ENCODE measurements around the gene ASPRV1.

The ASPRV1 gene

DNA sequence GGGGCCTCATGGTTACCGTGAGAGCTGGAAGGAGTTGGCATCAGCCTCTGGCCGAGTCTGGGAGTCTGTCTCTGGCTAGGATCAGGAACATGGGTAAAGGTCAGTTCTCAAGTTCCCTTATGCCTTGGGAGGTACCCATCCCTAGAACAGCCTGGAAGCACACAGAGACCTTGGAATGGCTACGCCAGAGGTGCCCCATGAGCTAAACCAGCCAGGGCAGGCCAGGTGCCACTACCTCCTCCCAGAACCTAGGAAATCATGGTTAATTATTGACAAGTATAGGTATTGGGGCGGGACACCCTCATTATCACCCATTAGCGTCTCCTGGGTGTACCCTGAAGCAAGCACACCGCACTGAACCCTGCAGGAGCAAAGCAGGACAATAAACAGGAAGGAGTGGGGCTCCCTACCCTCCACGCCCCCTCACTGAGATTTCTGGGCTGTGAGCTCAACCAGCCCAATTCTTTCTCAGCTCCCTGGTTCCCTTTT is 3.0 kb upstream of the ASPRV1 start:
- H3K4me1 ChIP-seq (ENCODE audit: control extremely low read depth in 1 of 4, control insufficient read depth in 4 of 4, insufficient read depth in 4 of 4, low read length in 3 of 4): peaks cover 0 to 7% (median 0%) of the 10 kb centered on the region in 4 experiments
- no peaks in the 10 kb centered on the region for H3K9me3 ChIP-seq (ENCODE audit: control extremely low read depth in 1 of 5, control insufficient read depth in 4 of 5, insufficient read depth in 2 of 5, low read depth in 1 of 5, low read length in 4 of 5)
- no peak overlapping the region for H3K4me3 ChIP-seq (ENCODE audit: control insufficient read depth in 1 of 7, extremely low read depth in 1 of 7, insufficient read depth in 4 of 7, low read depth in 2 of 7, low read length in 6 of 7)
- no peak for DNase-seq
- H3K36me3 ChIP-seq (ENCODE audit: control insufficient read depth in 4 of 4, insufficient read depth in 4 of 4, low read length in 3 of 4): no peaks in the 10 kb centered on the region
- no peak overlapping the region for H3K27ac ChIP-seq (ENCODE audit: insufficient read depth in 1 of 2, low read depth in 1 of 2, low read length in 2 of 2, poor library complexity in 1 of 2, severe bottlenecking in 2 of 2)
- H3K27me3 ChIP-seq (replicated peaks in 2 of 5; ENCODE audit: control insufficient read depth in 4 of 5, insufficient read depth in 5 of 5, low read length in 4 of 5): no peaks in the 10 kb centered on the region
- CTCF ChIA-PET: interaction anchor here (0.6 to 1.2 kb wide), 3 partner anchors 12 to 105 kb away, joined by 3 read pairs; no protein-coding TSS in a partner anchor
- POLR2A ChIA-PET: no interaction called here
- WGBS (ENCODE audit: insufficient coverage): 98% methylated on average over 5 of the region's 7 CpGs

DNA sequence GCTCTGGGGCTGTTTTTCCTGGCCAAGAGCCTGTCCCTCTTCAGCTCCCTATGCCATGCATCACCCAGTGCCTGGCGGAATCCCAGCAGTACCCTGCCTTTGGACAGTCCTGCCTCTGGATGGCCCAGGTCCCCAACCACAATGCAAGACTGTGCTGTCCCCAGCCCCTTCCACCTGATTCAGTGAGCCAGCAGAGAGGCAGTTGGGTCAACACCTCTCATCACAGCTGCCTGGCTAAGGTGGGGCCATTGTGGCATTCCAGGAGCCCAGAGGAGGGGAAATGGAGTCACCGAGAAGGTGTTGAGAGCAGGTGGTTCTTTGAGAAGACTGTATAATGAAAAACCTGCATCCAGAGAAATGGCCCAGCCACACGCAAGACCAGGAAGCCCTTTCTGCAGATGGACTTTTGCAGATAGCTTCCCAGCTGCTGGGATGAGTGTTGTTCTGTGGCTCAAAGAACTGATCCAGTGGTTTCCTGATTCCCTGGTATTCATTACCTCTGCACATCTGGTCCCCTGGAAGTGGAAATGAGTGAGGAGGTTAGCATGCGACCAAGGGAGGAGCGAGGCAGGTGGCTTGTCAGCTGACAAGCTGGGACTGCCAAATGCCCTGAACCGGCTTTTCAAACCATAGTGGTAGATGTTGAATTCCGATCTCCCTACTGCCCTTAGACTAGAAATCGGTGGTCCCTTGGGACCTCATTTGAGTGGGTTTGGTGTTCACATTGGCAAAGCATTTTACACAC is 1.7 kb upstream of the ASPRV1 start:
- H3K9me3 ChIP-seq (ENCODE audit: control extremely low read depth in 1 of 5, control insufficient read depth in 4 of 5, insufficient read depth in 2 of 5, low read depth in 1 of 5, low read length in 4 of 5): no peaks in the 10 kb centered on the region
- H3K36me3 ChIP-seq (ENCODE audit: control insufficient read depth in 4 of 4, insufficient read depth in 4 of 4, low read length in 3 of 4): no peaks in the 10 kb centered on the region
- no peak overlapping the region for H3K27ac ChIP-seq (ENCODE audit: insufficient read depth in 1 of 2, low read depth in 1 of 2, low read length in 2 of 2, poor library complexity in 1 of 2, severe bottlenecking in 2 of 2)
- CTCF ChIA-PET: no interaction called here
- H3K27me3 ChIP-seq (replicated peaks in 2 of 5; ENCODE audit: control insufficient read depth in 4 of 5, insufficient read depth in 5 of 5, low read length in 4 of 5): no peaks in the 10 kb centered on the region
- no peak for DNase-seq
- H3K4me1 ChIP-seq (ENCODE audit: control extremely low read depth in 1 of 4, control insufficient read depth in 4 of 4, insufficient read depth in 4 of 4, low read length in 3 of 4): peaks cover 0 to 7% (median 0%) of the 10 kb centered on the region in 4 experiments
- POLR2A ChIA-PET: no interaction called here
- H3K4me3 ChIP-seq (ENCODE audit: control insufficient read depth in 1 of 7, extremely low read depth in 1 of 7, insufficient read depth in 4 of 7, low read depth in 2 of 7, low read length in 6 of 7): no peak overlapping the region
- WGBS (ENCODE audit: insufficient coverage): 98% methylated on average over 7 of the region's 8 CpGs

- H3K27me3 ChIP-seq (replicated peaks in 2 of 5; ENCODE audit: control insufficient read depth in 4 of 5, insufficient read depth in 5 of 5, low read length in 4 of 5): no peaks in the 10 kb centered on the region
- POLR2A ChIA-PET: no interaction called here
Measured at GRCh38 chr2:69960821-69961220, 610 bp downstream of the ASPRV1 start.

DNA sequence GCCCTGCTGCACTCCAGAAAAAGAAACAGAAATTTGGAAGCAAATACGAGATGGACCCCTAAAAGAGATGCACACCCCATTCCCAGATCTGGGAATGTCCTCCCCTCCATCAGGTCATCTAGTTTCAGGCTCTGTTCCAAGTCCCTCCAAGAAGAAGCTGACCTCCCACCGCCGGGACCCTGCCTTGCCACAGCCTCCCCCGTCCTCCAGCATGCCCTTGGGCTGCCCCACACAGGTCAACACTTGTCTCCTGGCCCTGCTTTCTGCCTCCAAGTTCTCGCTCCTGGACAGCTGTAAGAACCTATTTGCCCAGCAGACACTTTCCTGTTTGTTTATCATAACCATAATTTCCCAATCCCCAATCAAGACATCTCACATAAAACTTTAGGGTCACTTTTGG is 2.0 kb downstream of the ASPRV1 start:
- Histone ChIP-seq H3K27me3 (replicated peaks in 2 of 5; ENCODE audit: control insufficient read depth in 4 of 5, insufficient read depth in 5 of 5, low read length in 4 of 5) (no peaks in the 10 kb centered on the region), H3K27ac (ENCODE audit: insufficient read depth in 1 of 2, low read depth in 1 of 2, low read length in 2 of 2, poor library complexity in 1 of 2, severe bottlenecking in 2 of 2) (no peak overlapping the region), H3K36me3 (ENCODE audit: control insufficient read depth in 4 of 4, insufficient read depth in 4 of 4, low read length in 3 of 4) (no peaks in the 10 kb centered on the region), H3K9me3 (ENCODE audit: control extremely low read depth in 1 of 5, control insufficient read depth in 4 of 5, insufficient read depth in 2 of 5, low read depth in 1 of 5, low read length in 4 of 5) (no peaks in the 10 kb centered on the region), H3K4me3 (ENCODE audit: control insufficient read depth in 1 of 7, extremely low read depth in 1 of 7, insufficient read depth in 4 of 7, low read depth in 2 of 7, low read length in 6 of 7) (no peak overlapping the region), H3K4me1 (ENCODE audit: control extremely low read depth in 1 of 4, control insufficient read depth in 4 of 4, insufficient read depth in 4 of 4, low read length in 3 of 4) (peaks cover 0 to 11% (median 0%) of the 10 kb centered on the region in 4 experiments)
- WGBS (ENCODE audit: insufficient coverage): 95% methylated on average over 5 of the region's 5 CpGs
- ChIA-PET POLR2A (no interaction called here), CTCF (interaction anchor here (1.6 kb wide), 1 partner anchor 16 kb away, joined by 3 read pairs; no protein-coding TSS in a partner anchor)
- DNase-seq: no peak

More at GRCh38 chr2:69960821-69961220, 610 bp downstream of the ASPRV1 start:
- Histone ChIP-seq H3K36me3 (ENCODE audit: control insufficient read depth in 4 of 4, insufficient read depth in 4 of 4, low read length in 3 of 4) (no peaks in the 10 kb centered on the region), H3K4me1 (ENCODE audit: control extremely low read depth in 1 of 4, control insufficient read depth in 4 of 4, insufficient read depth in 4 of 4, low read length in 3 of 4) (peaks cover 0 to 11% (median 0%) of the 10 kb centered on the region in 4 experiments), H3K9me3 (ENCODE audit: control extremely low read depth in 1 of 5, control insufficient read depth in 4 of 5, insufficient read depth in 2 of 5, low read depth in 1 of 5, low read length in 4 of 5) (no peaks in the 10 kb centered on the region), H3K4me3 (ENCODE audit: control insufficient read depth in 1 of 7, extremely low read depth in 1 of 7, insufficient read depth in 4 of 7, low read depth in 2 of 7, low read length in 6 of 7) (no peak overlapping the region), H3K27ac (ENCODE audit: insufficient read depth in 1 of 2, low read depth in 1 of 2, low read length in 2 of 2, poor library complexity in 1 of 2, severe bottlenecking in 2 of 2) (no peak overlapping the region)
- whole genome bisulfite sequencing (ENCODE audit: insufficient coverage): 100% methylated on average over 6 of the region's 6 CpGs
- CTCF ChIA-PET: no interaction called here
- DNase-seq: no peak

GRCh38 chr2:69958480-69958879 is 3.0 kb downstream of the ASPRV1 start:
- no peaks in the 10 kb centered on the region for H3K27me3 ChIP-seq (replicated peaks in 2 of 5; ENCODE audit: control insufficient read depth in 4 of 5, insufficient read depth in 5 of 5, low read length in 4 of 5)
- H3K4me1 ChIP-seq (ENCODE audit: control extremely low read depth in 1 of 4, control insufficient read depth in 4 of 4, insufficient read depth in 4 of 4, low read length in 3 of 4): peaks cover 0 to 11% (median 0%) of the 10 kb centered on the region in 4 experiments
- WGBS (ENCODE audit: insufficient coverage): 97% methylated on average over 4 of the region's 6 CpGs
- H3K9me3 ChIP-seq (ENCODE audit: control extremely low read depth in 1 of 5, control insufficient read depth in 4 of 5, insufficient read depth in 2 of 5, low read depth in 1 of 5, low read length in 4 of 5): no peaks in the 10 kb centered on the region
- H3K36me3 ChIP-seq (ENCODE audit: control insufficient read depth in 4 of 4, insufficient read depth in 4 of 4, low read length in 3 of 4): no peaks in the 10 kb centered on the region
- no peak overlapping the region for H3K4me3 ChIP-seq (ENCODE audit: control insufficient read depth in 1 of 7, extremely low read depth in 1 of 7, insufficient read depth in 4 of 7, low read depth in 2 of 7, low read length in 6 of 7)
- POLR2A ChIA-PET: no interaction called here
- CTCF ChIA-PET: interaction anchor here (1.6 kb wide), 1 partner anchor 17 kb away, joined by 3 read pairs; no protein-coding TSS in a partner anchor
- H3K27ac ChIP-seq (ENCODE audit: insufficient read depth in 1 of 2, low read depth in 1 of 2, low read length in 2 of 2, poor library complexity in 1 of 2, severe bottlenecking in 2 of 2): no peak overlapping the region
- DNase-seq: no peak

DNA sequence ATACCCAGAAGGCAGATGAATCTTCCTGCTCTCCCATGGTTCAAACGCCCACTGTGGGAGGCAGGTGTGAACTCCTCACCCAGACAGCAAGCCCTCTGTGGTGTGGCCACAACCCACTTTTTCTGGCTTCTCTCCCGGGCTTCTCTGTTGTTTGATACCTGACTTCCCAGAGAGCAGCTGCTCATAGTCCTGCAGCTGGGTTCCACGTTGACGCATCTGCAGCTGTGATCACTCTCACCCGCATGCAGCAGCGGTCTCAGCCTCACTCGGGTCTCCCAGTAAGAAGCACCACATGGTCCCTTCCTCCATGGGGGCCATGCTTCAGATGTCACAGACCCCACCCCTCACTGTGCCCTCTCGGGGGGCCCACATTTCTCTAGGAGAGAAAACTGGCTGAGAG is 3.5 kb downstream of the ASPRV1 start:
- DNase-seq: no peak
- H3K9me3 ChIP-seq (ENCODE audit: control extremely low read depth in 1 of 5, control insufficient read depth in 4 of 5, insufficient read depth in 2 of 5, low read depth in 1 of 5, low read length in 4 of 5): no peaks in the 10 kb centered on the region
- H3K4me1 ChIP-seq (ENCODE audit: control extremely low read depth in 1 of 4, control insufficient read depth in 4 of 4, insufficient read depth in 4 of 4, low read length in 3 of 4): peaks cover 0 to 11% (median 0%) of the 10 kb centered on the region in 4 experiments
- H3K36me3 ChIP-seq (ENCODE audit: control insufficient read depth in 4 of 4, insufficient read depth in 4 of 4, low read length in 3 of 4): no peaks in the 10 kb centered on the region
- WGBS (ENCODE audit: insufficient coverage): 96% methylated on average over 7 of the region's 8 CpGs
- CTCF ChIA-PET: interaction anchor here (1.6 kb wide), 1 partner anchor 18 kb away, joined by 3 read pairs; no protein-coding TSS in a partner anchor
- no peaks in the 10 kb centered on the region for H3K27me3 ChIP-seq (replicated peaks in 2 of 5; ENCODE audit: control insufficient read depth in 4 of 5, insufficient read depth in 5 of 5, low read length in 4 of 5)
- H3K27ac ChIP-seq (ENCODE audit: insufficient read depth in 1 of 2, low read depth in 1 of 2, low read length in 2 of 2, poor library complexity in 1 of 2, severe bottlenecking in 2 of 2): no peak overlapping the region
- POLR2A ChIA-PET: no interaction called here
- H3K4me3 ChIP-seq (ENCODE audit: control insufficient read depth in 1 of 7, extremely low read depth in 1 of 7, insufficient read depth in 4 of 7, low read depth in 2 of 7, low read length in 6 of 7): no peak overlapping the region

DNA sequence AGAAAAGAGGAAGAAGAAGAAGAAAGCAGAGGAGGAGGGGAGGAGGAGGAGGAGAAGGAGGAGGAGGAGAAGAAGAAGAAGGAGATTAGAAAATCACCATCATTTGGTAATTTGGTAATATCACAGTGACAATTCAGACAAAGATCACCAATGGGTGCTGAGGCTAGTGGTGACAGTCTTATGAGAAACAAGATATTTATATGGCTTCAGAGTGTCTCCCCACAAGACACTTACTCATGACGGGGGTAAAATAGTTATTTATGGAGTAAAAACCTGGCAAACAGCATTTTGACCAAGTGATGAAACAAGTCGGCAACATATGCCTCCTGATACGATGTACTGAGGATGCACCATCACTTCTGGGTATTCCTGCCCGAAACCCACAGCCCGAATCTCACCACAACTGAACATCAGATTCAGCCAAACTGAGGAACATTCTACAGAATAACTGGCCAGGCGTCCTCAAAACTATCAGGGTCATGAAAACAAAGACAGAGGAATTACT is 4.9 kb downstream of the ASPRV1 start:
- ChIA-PET POLR2A (no interaction called here), CTCF (interaction anchor here (1.0 to 2.6 kb wide), 3 partner anchors 10 to 54 kb away, joined by 3 to 9 read pairs (median 3); no protein-coding TSS in a partner anchor)
- DNase-seq: no peak
- Histone ChIP-seq H3K4me3 (ENCODE audit: control insufficient read depth in 1 of 7, extremely low read depth in 1 of 7, insufficient read depth in 4 of 7, low read depth in 2 of 7, low read length in 6 of 7) (no peak overlapping the region), H3K9me3 (ENCODE audit: control extremely low read depth in 1 of 5, control insufficient read depth in 4 of 5, insufficient read depth in 2 of 5, low read depth in 1 of 5, low read length in 4 of 5) (no peaks in the 10 kb centered on the region), H3K4me1 (ENCODE audit: control extremely low read depth in 1 of 4, control insufficient read depth in 4 of 4, insufficient read depth in 4 of 4, low read length in 3 of 4) (peaks cover 0 to 7% (median 0%) of the 10 kb centered on the region in 4 experiments), H3K36me3 (ENCODE audit: control insufficient read depth in 4 of 4, insufficient read depth in 4 of 4, low read length in 3 of 4) (no peaks in the 10 kb centered on the region), H3K27me3 (replicated peaks in 2 of 5; ENCODE audit: control insufficient read depth in 4 of 5, insufficient read depth in 5 of 5, low read length in 4 of 5) (no peaks in the 10 kb centered on the region), H3K27ac (ENCODE audit: insufficient read depth in 1 of 2, low read depth in 1 of 2, low read length in 2 of 2, poor library complexity in 1 of 2, severe bottlenecking in 2 of 2) (no peak overlapping the region)
- WGBS (ENCODE audit: insufficient coverage): 90% methylated on average over 3 of the region's 6 CpGs
